Nephron (organoid): ENCODE data around the gene SLC43A2.
"Not testable (repeated sequence)": the region's sequence is repeated elsewhere in the genome, so short reads cannot be mapped to it uniquely, and the experiment has no call there.

Experiments
- H3K27ac Mint-ChIP-seq, 3 experiments: 2 replicates each; pipeline ENCODE4 v1.8.0; 2020; ENCODE audit warnings: mixed read lengths in 3 of 3, mild to moderate bottlenecking in 2 of 3, moderate library complexity in 1 of 3
- H3K27me3 Mint-ChIP-seq: 2 replicates; pipeline ENCODE4 v1.8.0; 2021; ENCODE audit warnings: low read depth, mild to moderate bottlenecking, moderate library complexity, mixed read lengths
- H3K36me3 Mint-ChIP-seq: 2 replicates; pipeline ENCODE4 v1.8.0; 2020; ENCODE audit warnings: low read depth, mixed read lengths
- H3K4me1 Mint-ChIP-seq: 2 replicates; pipeline ENCODE4 v1.8.0; 2020; ENCODE audit warnings: mixed read lengths
- H3K4me3 Mint-ChIP-seq, 3 experiments: 2 replicates each; pipeline ENCODE4 v1.8.0; 2020; ENCODE audit warnings: mild to moderate bottlenecking in 3 of 3, mixed read lengths in 3 of 3, moderate library complexity in 2 of 3
- H3K9me3 Mint-ChIP-seq: 2 replicates; pipeline ENCODE4 v1.8.0; 2020; ENCODE audit warnings: mixed read lengths
- CTCF ChIP-seq, 3 experiments: fragments of 200-600 bp; sonication (generic); IDR thresholded peaks; one replicate each; pipeline ENCODE4 v1.5.0; 2021; ENCODE audit warnings: antibody characterized with exemption in 3 of 3; ENCODE audit not compliant: unreplicated experiment in 3 of 3

SLC43A2 gene

GRCh38 chr17:1566505-1567199, 62.0 kb downstream of the SLC43A2 start:
- H3K9me3 Mint-ChIP-seq, result no peaks in the 10 kb centered on the region
- no peaks in the 10 kb centered on the region for H3K36me3 Mint-ChIP-seq
- peak overlapping the region in 2 of 3 experiments; percentile 19 to 31 for H3K27ac Mint-ChIP-seq
- H3K27me3 Mint-ChIP-seq, result peaks cover 12% of the 10 kb centered on the region
- H3K4me1 Mint-ChIP-seq, result peaks cover 9% of the 10 kb centered on the region
- TF ChIP-seq CTCF (IDR thresholded peaks at IDR 0.05; ENCODE audit: unreplicated experiment in 3 of 3), result no peak
- peak overlapping the region; percentile 2 to 37 (median 32) for H3K4me3 Mint-ChIP-seq

GRCh38 chr17:1565877-1566276, 62.8 kb downstream of the SLC43A2 start:
- TF ChIP-seq CTCF (IDR thresholded peaks at IDR 0.05; ENCODE audit: unreplicated experiment in 3 of 3), result no peak
- H3K27me3 Mint-ChIP-seq, result peaks cover 12% of the 10 kb centered on the region
- H3K36me3 Mint-ChIP-seq, result no peaks in the 10 kb centered on the region
- H3K4me3 Mint-ChIP-seq, result peak overlapping the region; percentile 22 to 34 (median 30)
- no peak overlapping the region for H3K27ac Mint-ChIP-seq
- no peaks in the 10 kb centered on the region for H3K9me3 Mint-ChIP-seq
- peaks cover 17% of the 10 kb centered on the region for H3K4me1 Mint-ChIP-seq

GRCh38 chr17:1563786-1564613, 64.6 kb downstream of the SLC43A2 start:
- no peaks in the 10 kb centered on the region for H3K9me3 Mint-ChIP-seq
- H3K27me3 Mint-ChIP-seq, result peaks cover 12% of the 10 kb centered on the region
- peaks cover 34% of the 10 kb centered on the region for H3K4me1 Mint-ChIP-seq
- H3K36me3 Mint-ChIP-seq, result no peaks in the 10 kb centered on the region
- H3K4me3 Mint-ChIP-seq, result peak overlapping the region; percentile 56 to 83 (median 79)
- TF ChIP-seq CTCF (IDR thresholded peaks at IDR 0.05; ENCODE audit: unreplicated experiment in 3 of 3), result no peak
- H3K27ac Mint-ChIP-seq, result peak overlapping the region; percentile 28 to 74 (median 29)

GRCh38 chr17:1563471-1563785, 65.2 kb downstream of the SLC43A2 start:
- H3K27ac Mint-ChIP-seq, result peak overlapping the region; percentile 28 to 74 (median 29)
- peak overlapping the region; percentile 56 to 83 (median 79) for H3K4me3 Mint-ChIP-seq
- not testable (repeated sequence) for H3K9me3 Mint-ChIP-seq, H3K36me3 Mint-ChIP-seq
- peaks cover 12% of the 10 kb centered on the region for H3K27me3 Mint-ChIP-seq
- H3K4me1 Mint-ChIP-seq, result peaks cover 37% of the 10 kb centered on the region

- Mint-ChIP-seq H3K27me3 (peaks cover 9% of the 10 kb centered on the region), H3K9me3 (no peaks in the 10 kb centered on the region), H3K27ac (no peak overlapping the region), H3K4me1 (peaks cover 41% of the 10 kb centered on the region), H3K4me3 (peak overlapping the region in 1 of 3 experiments; percentile 90), H3K36me3 (peaks cover 2% of the 10 kb centered on the region)
- TF ChIP-seq CTCF (IDR thresholded peaks at IDR 0.05; ENCODE audit: unreplicated experiment in 3 of 3), result no peak
Measured at GRCh38 chr17:1562176-1562643, 66.4 kb downstream of the SLC43A2 start.

GRCh38 chr17:1561420-1562175, 67.0 kb downstream of the SLC43A2 start:
- Mint-ChIP-seq H3K27ac (peak overlapping the region; percentile 89 to 95 (median 91)), H3K36me3 (peaks cover 6% of the 10 kb centered on the region), H3K4me3 (peak overlapping the region; percentile 87 to 91 (median 90)), H3K4me1 (peaks cover 44% of the 10 kb centered on the region), H3K27me3 (peaks cover 9% of the 10 kb centered on the region), H3K9me3 (no peaks in the 10 kb centered on the region)
- peak in 1 of 3 experiments; percentile 11 for TF ChIP-seq CTCF (IDR thresholded peaks at IDR 0.05; ENCODE audit: unreplicated experiment in 3 of 3)
